SW 1271 (cell line): ENCODE results near the gene WIF1.

ENCODE experiments used
- DNase-seq, 2 experiments: peaks; one replicate each; lab custom pipeline; 2025; lab: John Stamatoyannopoulos, UW

Gene WIF1

GRCh38 chr12:65122703-65123102 is 1.6 kb upstream of the WIF1 start:
- no peak for DNase-seq

GRCh38 chr12:65121956-65122469 is 908 bp upstream of the WIF1 start:
- DNase-seq, result no peak

- no peak for DNase-seq
Observed at GRCh38 chr12:65119063-65119462, 2.0 kb downstream of the WIF1 start.

GRCh38 chr12:65113621-65114035 is 7.5 kb downstream of the WIF1 start:
- no peak for DNase-seq

- peak in 1 of 2 experiments; percentile 23 for DNase-seq
Observed at GRCh38 chr12:65106948-65107347, 14.2 kb downstream of the WIF1 start.

GRCh38 chr12:65100140-65100539 is 21.0 kb downstream of the WIF1 start:
- no peak for DNase-seq

GRCh38 chr12:65099182-65099581 is 21.9 kb downstream of the WIF1 start:
- DNase-seq, result no peak

GRCh38 chr12:65098364-65098763 is 22.7 kb downstream of the WIF1 start:
- no peak for DNase-seq

- no peak for DNase-seq
Observed at GRCh38 chr12:65094722-65095121, 26.4 kb downstream of the WIF1 start.

- no peak for DNase-seq
Observed at GRCh38 chr12:65093606-65094005, 27.5 kb downstream of the WIF1 start.

GRCh38 chr12:65090461-65090860 is 30.6 kb downstream of the WIF1 start:
- no peak for DNase-seq

- no peak for DNase-seq
Observed at GRCh38 chr12:65086236-65086635, 34.9 kb downstream of the WIF1 start.

- DNase-seq, result no peak
Observed at GRCh38 chr12:65084579-65084978, 36.5 kb downstream of the WIF1 start.

GRCh38 chr12:65083581-65083980 is 37.5 kb downstream of the WIF1 start:
- DNase-seq, result no peak

GRCh38 chr12:65082406-65082805 is 38.7 kb downstream of the WIF1 start:
- no peak for DNase-seq

GRCh38 chr12:65081496-65081895 is 39.6 kb downstream of the WIF1 start:
- no peak for DNase-seq

- DNase-seq, result no peak
Observed at GRCh38 chr12:65074932-65075331, 46.2 kb downstream of the WIF1 start.

- no peak for DNase-seq
Observed at GRCh38 chr12:65069336-65069735, 51.8 kb downstream of the WIF1 start.

GRCh38 chr12:65067383-65067782 is 53.7 kb downstream of the WIF1 start:
- DNase-seq, result no peak

- DNase-seq, result no peak
Observed at GRCh38 chr12:65055859-65056258, 65.2 kb downstream of the WIF1 start.

GRCh38 chr12:65051218-65051617 is 69.9 kb downstream of the WIF1 start:
- DNase-seq, result no peak

GRCh38 chr12:65045269-65045668 is 75.8 kb downstream of the WIF1 start:
- no peak for DNase-seq

GRCh38 chr12:65039301-65039700 is 81.8 kb downstream of the WIF1 start:
- DNase-seq, result no peak

- DNase-seq, result no peak
Observed at GRCh38 chr12:65025136-65025535, 96.0 kb downstream of the WIF1 start.

GRCh38 chr12:65023485-65023884 is 97.6 kb downstream of the WIF1 start:
- no peak for DNase-seq
